Prostate gland (tissue), 2 donors: ENCODE results near the gene CTNNBL1. TPM values are rescaled to one million over a fixed set of nuclear protein-coding genes. Genes with fewer than 3 reads are reported as not detected.
"Not testable (repeated sequence)": the region's sequence is repeated elsewhere in the genome, so short reads cannot be mapped to it uniquely, and the experiment has no call there.

Experiments
- DNase-seq: peaks from one replicate; pipeline ENCODE4 v3.0.0-alpha.2; 2019; ENCODE audit warnings: low spot score
- H3K27ac ChIP-seq, 2 donors: fragments of 200-600 bp; sonication (generic); 2 replicates each; pipeline ENCODE4 v1.5.1; 2017 to 2019
- H3K27me3 ChIP-seq: fragments of 200-600 bp; sonication (generic); replicated peaks from 2 replicates; pipeline ENCODE4 v1.5.1; 2019; ENCODE audit not compliant: insufficient read depth
- H3K36me3 ChIP-seq, 2 donors: fragments of 200-600 bp; sonication (generic); 1 replicate in 1 of 2; 2 replicates in 1 of 2; pipeline versions ENCODE4 v1.5.1 to v1.8.1; 2017 to 2019
- H3K4me1 ChIP-seq: fragments of 200-600 bp; sonication (generic); replicated peaks from 2 replicates; pipeline ENCODE4 v1.5.1; 2019
- H3K4me3 ChIP-seq, 2 donors: fragments of 200-600 bp; sonication (generic); 2 replicates each; pipeline ENCODE4 v1.5.1; 2017 to 2019
- H3K9me3 ChIP-seq: fragments of 200-600 bp; sonication (generic); 2 replicates; pipeline ENCODE4 v1.5.1; 2017
- CTCF ChIP-seq, 4 experiments: fragments of 200-600 bp in 2 of 4; fragments of 450-650 bp in 2 of 4; sonication (generic) in 2 of 4; IDR thresholded peaks; 1 replicate in 3 of 4; 2 replicates in 1 of 4; pipeline ENCODE4 v1.5.1; 2016 to 2019; ENCODE audit warnings: antibody characterized with exemption in 4 of 4, mild to moderate bottlenecking in 2 of 4, moderate library complexity in 2 of 4
- POLR2A ChIP-seq: fragments of 450-650 bp; IDR thresholded peaks from one replicate; pipeline ENCODE4 v1.6.1; 2016; ENCODE audit warnings: antibody characterized with exemption, mild to moderate bottlenecking
- POLR2AphosphoS5 ChIP-seq: sonication (generic); formaldehyde crosslinking; IDR thresholded peaks from one replicate; pipeline ENCODE4 v1.6.1; 2017; ENCODE audit warnings: antibody characterized with exemption
- WGBS: methylation state at CpG from one replicate; pipeline ENCODE4 v1.1.5; 2018; 5-methylcytosine and 5-hydroxymethylcytosine counted together
- intact Hi-C: fragments of 100-400 bp; cut with DNase I; formaldehyde crosslinking; loops from one replicate; pipeline ENCODE4 v1.14.2; 2022
- total RNA-seq, 2 donors: library from RNA; depleted of rRNA; stranded (reverse); fragments of >200 nt; gene quantifications; one replicate each; pipeline ENCODE4 v1.1.0, GENCODE V29; 2016

Gene CTNNBL1
- total RNA-seq, 2 donors from 2014 or later = 29.9 to 61.0 TPM

- Histone ChIP-seq H3K36me3 (no peaks in the 10 kb centered on the region), H3K9me3 (no peaks in the 10 kb centered on the region), H3K27ac (no peak overlapping the region), H3K4me3 (no peak overlapping the region), H3K4me1 (no peaks in the 10 kb centered on the region), H3K27me3 (no peaks in the 10 kb centered on the region)
- no peak for DNase-seq
- WGBS = 94% methylated on average over 4 of the region's 4 CpGs
- TF ChIP-seq POLR2A = no peak
- TF ChIP-seq POLR2AphosphoS5 = no peak
- TF ChIP-seq CTCF (IDR thresholded peaks at IDR 0.05) = no peak
- intact Hi-C loops = no loop called here
Observed at GRCh38 chr20:37700301-37700700, 6.5 kb downstream of the CTNNBL1 start.

GRCh38 chr20:37701676-37702075 is 7.8 kb downstream of the CTNNBL1 start:
- H3K9me3 ChIP-seq, H3K4me3 ChIP-seq, DNase-seq, H3K4me1 ChIP-seq, H3K36me3 ChIP-seq, H3K27ac ChIP-seq, H3K27me3 ChIP-seq, intact Hi-C loops: not testable (repeated sequence)
- 94% methylated on average over 17 of the region's 17 CpGs for WGBS

GRCh38 chr20:37702403-37703034 is 8.7 kb downstream of the CTNNBL1 start:
- H3K27ac ChIP-seq = no peak overlapping the region
- no peak for TF ChIP-seq CTCF (IDR thresholded peaks at IDR 0.05)
- TF ChIP-seq POLR2AphosphoS5 = no peak
- TF ChIP-seq POLR2A = no peak
- 83% methylated on average over 1 of the region's 1 CpG for WGBS

GRCh38 chr20:37703035-37703845 is 9.4 kb downstream of the CTNNBL1 start:
- intact Hi-C loops = no loop called here
- H3K4me3 ChIP-seq = no peak overlapping the region
- H3K4me1 ChIP-seq = no peaks in the 10 kb centered on the region
- H3K36me3 ChIP-seq = no peaks in the 10 kb centered on the region
- no peak overlapping the region for H3K27ac ChIP-seq
- DNase-seq = no peak
- H3K9me3 ChIP-seq = no peaks in the 10 kb centered on the region
- H3K27me3 ChIP-seq = no peaks in the 10 kb centered on the region
- WGBS = 75% methylated on average over 6 of the region's 6 CpGs
- TF ChIP-seq POLR2AphosphoS5 = no peak
- TF ChIP-seq CTCF (IDR thresholded peaks at IDR 0.05) = no peak
- no peak for TF ChIP-seq POLR2A

More at GRCh38 chr20:37702403-37703034, 8.7 kb downstream of the CTNNBL1 start:
- Histone ChIP-seq H3K4me1 (no peaks in the 10 kb centered on the region), H3K9me3 (no peaks in the 10 kb centered on the region), H3K4me3 (no peak overlapping the region), H3K27me3 (no peaks in the 10 kb centered on the region), H3K36me3 (no peaks in the 10 kb centered on the region)
- intact Hi-C loops = no loop called here
- no peak for DNase-seq

GRCh38 chr20:37704955-37705354 is 11.1 kb downstream of the CTNNBL1 start:
- no peak for DNase-seq

More at GRCh38 chr20:37704955-37705354, 11.1 kb downstream of the CTNNBL1 start:
- no peak for TF ChIP-seq POLR2AphosphoS5
- TF ChIP-seq POLR2A = no peak
- no peak for TF ChIP-seq CTCF (IDR thresholded peaks at IDR 0.05)
- WGBS = 90% methylated on average over 1 of the region's 1 CpG
- no peak overlapping the region for H3K27ac ChIP-seq
- no peaks in the 10 kb centered on the region for H3K9me3 ChIP-seq
- no peaks in the 10 kb centered on the region for H3K27me3 ChIP-seq
- H3K4me3 ChIP-seq = no peak overlapping the region
- H3K36me3 ChIP-seq = no peaks in the 10 kb centered on the region
- no peaks in the 10 kb centered on the region for H3K4me1 ChIP-seq
- intact Hi-C loops = no loop called here
